OCI-LY1 (cell line): ENCODE data around the gene FAF1.

Source experiments
- H2AFZ ChIP-seq: fragments of 200-600 bp; sonication (generic), shearing (Covaris generic); 2 replicates; pipeline ENCODE4 v1.6.0; 2014; ENCODE audit warnings: antibody characterized with exemption, mild to moderate bottlenecking, low read length
- H3F3A ChIP-seq: fragments of 200-600 bp; sonication (generic), shearing (Covaris generic); 2 replicates; pipeline ENCODE4 v1.6.0; 2014; ENCODE audit warnings: mild to moderate bottlenecking, antibody characterized with exemption, low read length, moderate library complexity; ENCODE audit not compliant: insufficient read depth
- H3K27ac ChIP-seq: fragments of 200-600 bp; sonication (generic); 2 replicates; pipeline ENCODE4 v1.5.1; 2014; ENCODE audit warnings: low read length, mixed run types, mild to moderate bottlenecking, low read depth; ENCODE audit not compliant: poor library complexity, severe bottlenecking
- H3K27me3 ChIP-seq: fragments of 200-600 bp; sonication (generic); 2 replicates; pipeline ENCODE4 v1.6.0; 2014; ENCODE audit warnings: antibody characterized with exemption, mild to moderate bottlenecking, low read length, moderate library complexity; ENCODE audit not compliant: insufficient read depth
- H3K36me3 ChIP-seq: fragments of 200-600 bp; sonication (generic); 2 replicates; pipeline ENCODE4 v1.6.1; 2014; ENCODE audit warnings: mild to moderate bottlenecking, antibody characterized with exemption, low read length, moderate library complexity, mixed read lengths; ENCODE audit not compliant: insufficient read depth
- H3K4me1 ChIP-seq: fragments of 200-600 bp; sonication (generic); 2 replicates; pipeline ENCODE4 v1.5.1; 2014; ENCODE audit warnings: mild to moderate bottlenecking, low read length, moderate library complexity; ENCODE audit not compliant: insufficient read depth, severe bottlenecking
- H3K4me2 ChIP-seq: fragments of 200-600 bp; sonication (generic), shearing (Covaris generic); 2 replicates; pipeline ENCODE4 v1.6.1; 2014; ENCODE audit warnings: low read length
- H3K4me3 ChIP-seq: fragments of 200-600 bp; sonication (generic); 2 replicates; pipeline ENCODE4 v1.5.1; 2014; ENCODE audit warnings: low read length, low read depth, mild to moderate bottlenecking, mixed read lengths; ENCODE audit not compliant: poor library complexity, severe bottlenecking
- H3K79me2 ChIP-seq: fragments of 200-600 bp; shearing (Covaris generic); 2 replicates; pipeline ENCODE4 v1.6.1; 2016; ENCODE audit warnings: mixed run types, low read length, mixed read lengths; ENCODE audit not compliant: insufficient read depth
- H3K9ac ChIP-seq: fragments of 200-600 bp; sonication (generic), shearing (Covaris generic); 2 replicates; pipeline ENCODE4 v1.6.1; 2014; ENCODE audit warnings: mild to moderate bottlenecking, low read length, mixed read lengths
- H3K9me2 ChIP-seq: fragments of 200-600 bp; sonication (generic), shearing (Covaris generic); 2 replicates; pipeline ENCODE4 v1.6.1; 2014; ENCODE audit warnings: low read depth, mild to moderate bottlenecking, low read length, mixed read lengths
- H3K9me3 ChIP-seq: fragments of 200-600 bp; shearing (Covaris generic); 2 replicates; pipeline ENCODE4 v1.6.1; 2014; ENCODE audit warnings: low read length, mixed read lengths
- H4K20me1 ChIP-seq: fragments of 200-600 bp; sonication (generic), shearing (Covaris generic); 2 replicates; pipeline ENCODE4 v1.6.0; 2016; ENCODE audit warnings: mild to moderate bottlenecking, low read length; ENCODE audit not compliant: insufficient read depth
- EZH2 ChIP-seq: fragments of 200-600 bp; sonication (generic), shearing (Covaris generic); IDR thresholded peaks from 2 replicates; pipeline ENCODE4 v1.8.0; 2017; ENCODE audit warnings: borderline replicate concordance, mixed run types, mild to moderate bottlenecking, antibody characterized with exemption, low read length, moderate library complexity, mixed read lengths
- TF ChIP-seq, protein P1 (sequence below): fragments of 200-600 bp; sonication (generic), shearing (Covaris generic); IDR thresholded peaks from 2 replicates; pipeline ENCODE4 v1.5.1; 2017; ENCODE audit warnings: mild to moderate bottlenecking, antibody characterized with exemption, low read length, moderate library complexity, mixed read lengths

FAF1 gene

GRCh38 chr1:50593515-50593914 is 366.6 kb downstream of the FAF1 start:
- H3K9me2 ChIP-seq, result no peaks in the 10 kb centered on the region
- no peak overlapping the region for H3K4me2 ChIP-seq
- H3K4me1 ChIP-seq, result no peaks in the 10 kb centered on the region
- H3K27me3 ChIP-seq, result no peaks in the 10 kb centered on the region
- H3K9ac ChIP-seq, result no peak overlapping the region
- no peak for TF ChIP-seq EZH2
- TF ChIP-seq, protein P1, sequence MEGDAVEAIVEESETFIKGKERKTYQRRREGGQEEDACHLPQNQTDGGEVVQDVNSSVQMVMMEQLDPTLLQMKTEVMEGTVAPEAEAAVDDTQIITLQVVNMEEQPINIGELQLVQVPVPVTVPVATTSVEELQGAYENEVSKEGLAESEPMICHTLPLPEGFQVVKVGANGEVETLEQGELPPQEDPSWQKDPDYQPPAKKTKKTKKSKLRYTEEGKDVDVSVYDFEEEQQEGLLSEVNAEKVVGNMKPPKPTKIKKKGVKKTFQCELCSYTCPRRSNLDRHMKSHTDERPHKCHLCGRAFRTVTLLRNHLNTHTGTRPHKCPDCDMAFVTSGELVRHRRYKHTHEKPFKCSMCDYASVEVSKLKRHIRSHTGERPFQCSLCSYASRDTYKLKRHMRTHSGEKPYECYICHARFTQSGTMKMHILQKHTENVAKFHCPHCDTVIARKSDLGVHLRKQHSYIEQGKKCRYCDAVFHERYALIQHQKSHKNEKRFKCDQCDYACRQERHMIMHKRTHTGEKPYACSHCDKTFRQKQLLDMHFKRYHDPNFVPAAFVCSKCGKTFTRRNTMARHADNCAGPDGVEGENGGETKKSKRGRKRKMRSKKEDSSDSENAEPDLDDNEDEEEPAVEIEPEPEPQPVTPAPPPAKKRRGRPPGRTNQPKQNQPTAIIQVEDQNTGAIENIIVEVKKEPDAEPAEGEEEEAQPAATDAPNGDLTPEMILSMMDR, result no peak
- H3K36me3 ChIP-seq, result peaks cover 25% of the 10 kb centered on the region
- no peaks in the 10 kb centered on the region for H3F3A ChIP-seq
- H4K20me1 ChIP-seq, result no peaks in the 10 kb centered on the region
- no peak overlapping the region for H2AFZ ChIP-seq
- H3K79me2 ChIP-seq, result no peaks in the 10 kb centered on the region
- H3K4me3 ChIP-seq, result no peak overlapping the region
- no peaks in the 10 kb centered on the region for H3K9me3 ChIP-seq
- H3K27ac ChIP-seq, result no peak overlapping the region

DNA sequence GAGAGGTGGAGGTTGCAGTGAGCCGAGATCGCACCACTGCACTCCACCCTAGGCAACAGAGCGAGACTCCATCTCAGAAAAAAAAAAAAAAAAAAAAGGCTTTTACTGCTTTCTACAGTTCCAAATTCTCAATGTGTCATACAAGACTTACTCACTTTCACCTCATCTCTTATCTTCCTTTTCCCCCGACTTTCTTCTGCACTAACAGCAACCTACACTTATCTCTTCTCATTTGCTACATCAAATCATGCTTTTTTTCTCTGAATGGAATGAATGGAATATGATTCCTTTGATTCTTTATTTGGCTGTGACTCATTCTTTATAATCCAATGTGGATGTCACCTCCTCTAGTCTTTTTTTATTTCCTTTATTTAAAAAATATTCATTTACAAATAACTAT is 368.5 kb downstream of the FAF1 start:
- H2AFZ ChIP-seq, result no peak overlapping the region
- H3F3A ChIP-seq, result no peaks in the 10 kb centered on the region
- H3K9me2 ChIP-seq, result no peaks in the 10 kb centered on the region
- TF ChIP-seq EZH2, result no peak
- TF ChIP-seq, protein P1, result no peak
- H3K27ac ChIP-seq, result no peak overlapping the region
- no peak overlapping the region for H3K9ac ChIP-seq
- peaks cover 25% of the 10 kb centered on the region for H3K36me3 ChIP-seq
- no peak overlapping the region for H3K4me2 ChIP-seq
- no peaks in the 10 kb centered on the region for H3K79me2 ChIP-seq
- no peak overlapping the region for H3K4me3 ChIP-seq
- H3K9me3 ChIP-seq, result no peaks in the 10 kb centered on the region
- no peaks in the 10 kb centered on the region for H4K20me1 ChIP-seq
- no peaks in the 10 kb centered on the region for H3K27me3 ChIP-seq
- H3K4me1 ChIP-seq, result no peaks in the 10 kb centered on the region

DNA sequence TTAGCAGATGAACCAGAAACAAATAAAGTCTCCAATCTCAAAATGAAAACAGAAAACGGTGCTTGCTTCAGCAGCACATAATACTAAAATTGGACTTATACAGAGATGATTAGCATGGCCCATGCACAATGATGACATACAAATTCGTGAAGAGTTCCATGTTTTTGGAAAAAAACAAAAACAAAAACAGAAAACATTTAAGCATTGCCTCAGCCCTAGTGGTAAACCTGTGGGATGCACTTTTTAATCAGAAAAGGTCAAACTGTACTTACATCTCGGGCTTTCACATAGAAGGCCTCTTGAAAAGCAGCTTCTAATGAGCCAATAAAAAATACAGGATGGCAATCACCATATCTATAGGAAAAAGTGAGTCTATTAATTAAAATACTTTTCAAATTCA is 377.7 kb downstream of the FAF1 start:
- Histone ChIP-seq H3K36me3 (peaks cover 40% of the 10 kb centered on the region; the same call in 1 of the 2 replicates), H4K20me1 (no peaks in the 10 kb centered on the region), H3K9ac (no peak overlapping the region), H3F3A (no peaks in the 10 kb centered on the region), H3K27me3 (no peaks in the 10 kb centered on the region), H3K9me2 (no peaks in the 10 kb centered on the region), H3K4me1 (no peaks in the 10 kb centered on the region), H3K4me2 (no peak overlapping the region), H3K9me3 (no peaks in the 10 kb centered on the region), H3K79me2 (no peaks in the 10 kb centered on the region), H2AFZ (no peak overlapping the region), H3K27ac (no peak overlapping the region), H3K4me3 (no peak overlapping the region)
- no peak for TF ChIP-seq EZH2
- TF ChIP-seq, protein P1, result no peak; the same call in 1 of the 2 replicates
